Activated CD8-positive, alpha-beta T cell treated with anti-CD3 and anti-CD28 coated beads for 36 hours (primary cell): ENCODE data around the gene MPP4. TPM values are rescaled to one million over a fixed set of nuclear protein-coding genes. Genes with fewer than 3 reads are reported as not detected.

Experiments
- ATAC-seq: fragments of 200-7000 bp; cut with Tn5 transposase; one replicate; pipeline ENCODE4 v1.10.0; 2021; ENCODE audit warnings: mild to moderate bottlenecking, moderate library complexity
- CTCF ChIA-PET: fragments of 350-600 bp; sonication (Branson Sonifier 250); formaldehyde crosslinking; loops from one replicate; lab custom pipeline; 2021; ENCODE audit warnings: antibody characterized with exemption; lab: Charles Lee
- POLR2A ChIA-PET: fragments of 350-600 bp; sonication (Branson Sonifier 250); formaldehyde crosslinking; loops from one replicate; lab custom pipeline; 2021; ENCODE audit warnings: antibody characterized with exemption; lab: Charles Lee
- DNase-seq: peaks from one replicate; pipeline ENCODE4 v3.0.0-alpha.2; 2020
- H3K27ac Mint-ChIP-seq: one replicate; pipeline ENCODE4 v1.8.0; 2021; ENCODE audit warnings: mild to moderate bottlenecking, mixed read lengths
- H3K27me3 Mint-ChIP-seq: one replicate; pipeline ENCODE4 v1.8.0; 2021; ENCODE audit warnings: mixed read lengths
- H3K36me3 Mint-ChIP-seq: one replicate; pipeline ENCODE4 v1.8.0; 2021; ENCODE audit warnings: low read depth, mixed read lengths
- H3K4me1 Mint-ChIP-seq: one replicate; pipeline ENCODE4 v1.8.0; 2021; ENCODE audit warnings: low read depth, mixed read lengths
- H3K4me3 Mint-ChIP-seq: one replicate; pipeline ENCODE4 v1.8.0; 2021; ENCODE audit warnings: mild to moderate bottlenecking, moderate library complexity, mixed read lengths
- H3K9me3 Mint-ChIP-seq: one replicate; pipeline ENCODE4 v1.8.0; 2021; ENCODE audit warnings: mixed read lengths
- intact Hi-C: fragments of 100-400 bp; cut with micrococcal nuclease; formaldehyde crosslinking; loops from one replicate; pipeline ENCODE4 v1.10.0; 2022
- total RNA-seq, 2 experiments: library from RNA; stranded (reverse); gene quantifications; one replicate each; pipeline ENCODE4 v1.2.3, GENCODE V29; 2021
- TF ChIP-seq, protein P1 (sequence below): fragments of 200-600 bp; IDR thresholded peaks from one replicate; pipeline ENCODE4 v1.8.0; 2022; ENCODE audit warnings: antibody characterized with exemption, mild to moderate bottlenecking

MPP4 gene
- total RNA-seq, 2 experiments from 2014 or later = not detected

- Mint-ChIP-seq H3K27ac (peak overlapping the region; percentile 88), H3K4me1 (peaks cover 11% of the 10 kb centered on the region), H3K36me3 (peaks cover 2% of the 10 kb centered on the region), H3K27me3 (no peaks in the 10 kb centered on the region), H3K9me3 (no peaks in the 10 kb centered on the region), H3K4me3 (peak overlapping the region; percentile 82)
- CTCF ChIA-PET = interaction anchor here (1.4 kb wide), 1 partner anchor 139 kb away, joined by 4 read pairs; the partner anchor contains the start of gene ALS2
- intact Hi-C loops = loop anchor here (10.0 kb wide), 1 partner anchor 187 kb away; the partner anchor contains the start of genes STRADB and TRAK2
- peak; percentile 79 for DNase-seq
- POLR2A ChIA-PET = interaction anchor here (0.8 to 2.4 kb wide), 5 partner anchors 9 to 365 kb away, joined by 3 to 9 read pairs (median 3); partner anchors contain the start of genes STRADB and TRAK2
- ATAC-seq = peak; percentile 60
- TF ChIP-seq, protein P1, sequence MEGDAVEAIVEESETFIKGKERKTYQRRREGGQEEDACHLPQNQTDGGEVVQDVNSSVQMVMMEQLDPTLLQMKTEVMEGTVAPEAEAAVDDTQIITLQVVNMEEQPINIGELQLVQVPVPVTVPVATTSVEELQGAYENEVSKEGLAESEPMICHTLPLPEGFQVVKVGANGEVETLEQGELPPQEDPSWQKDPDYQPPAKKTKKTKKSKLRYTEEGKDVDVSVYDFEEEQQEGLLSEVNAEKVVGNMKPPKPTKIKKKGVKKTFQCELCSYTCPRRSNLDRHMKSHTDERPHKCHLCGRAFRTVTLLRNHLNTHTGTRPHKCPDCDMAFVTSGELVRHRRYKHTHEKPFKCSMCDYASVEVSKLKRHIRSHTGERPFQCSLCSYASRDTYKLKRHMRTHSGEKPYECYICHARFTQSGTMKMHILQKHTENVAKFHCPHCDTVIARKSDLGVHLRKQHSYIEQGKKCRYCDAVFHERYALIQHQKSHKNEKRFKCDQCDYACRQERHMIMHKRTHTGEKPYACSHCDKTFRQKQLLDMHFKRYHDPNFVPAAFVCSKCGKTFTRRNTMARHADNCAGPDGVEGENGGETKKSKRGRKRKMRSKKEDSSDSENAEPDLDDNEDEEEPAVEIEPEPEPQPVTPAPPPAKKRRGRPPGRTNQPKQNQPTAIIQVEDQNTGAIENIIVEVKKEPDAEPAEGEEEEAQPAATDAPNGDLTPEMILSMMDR = no peak
Measured at GRCh38 chr2:201642086-201642578, 56.3 kb downstream of the MPP4 start.

GRCh38 chr2:201639205-201639604, 59.2 kb downstream of the MPP4 start:
- ChIA-PET POLR2A (interaction anchor here (0.6 to 1.4 kb wide), 2 partner anchors 34 to 187 kb away, joined by 4 read pairs; partner anchors contain the start of genes STRADB and TRAK2), CTCF (no interaction called here)
- Mint-ChIP-seq H3K4me3 (no peak overlapping the region), H3K36me3 (peaks cover 8% of the 10 kb centered on the region), H3K27me3 (no peaks in the 10 kb centered on the region), H3K27ac (no peak overlapping the region), H3K4me1 (peaks cover 11% of the 10 kb centered on the region), H3K9me3 (no peaks in the 10 kb centered on the region)
- TF ChIP-seq, protein P1 = no peak
- DNase-seq (peak; percentile 10), ATAC-seq (peak; percentile 11)
- intact Hi-C loops = no loop called here

DNA sequence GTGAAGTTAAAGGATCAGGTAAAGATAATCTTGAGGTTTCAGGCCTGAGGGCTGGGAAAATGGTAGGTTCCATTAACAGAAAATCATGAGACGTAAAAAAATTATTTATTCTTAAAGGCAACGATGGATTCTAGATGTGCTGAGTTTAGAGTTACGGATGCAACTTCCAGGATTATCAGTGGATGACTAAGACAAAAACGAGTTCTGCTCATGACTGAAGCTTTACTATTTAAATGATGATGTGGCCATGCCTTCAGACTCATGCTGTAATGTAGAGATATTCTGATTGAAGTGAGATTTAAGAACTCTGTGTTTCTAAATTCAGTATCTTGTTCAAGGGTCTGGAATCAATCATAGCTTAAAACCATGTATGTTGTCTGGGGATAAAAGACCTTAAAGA, 60.1 kb downstream of the MPP4 start:
- intact Hi-C loops = no loop called here
- ATAC-seq (no peak), DNase-seq (no peak)
- ChIA-PET POLR2A (no interaction called here), CTCF (no interaction called here)
- no peak overlapping the region for H3K4me3 Mint-ChIP-seq
- TF ChIP-seq, protein P1 = no peak
- peaks cover 6% of the 10 kb centered on the region for H3K4me1 Mint-ChIP-seq
- H3K27ac Mint-ChIP-seq = no peak overlapping the region
- no peaks in the 10 kb centered on the region for H3K27me3 Mint-ChIP-seq
- peaks cover 13% of the 10 kb centered on the region for H3K36me3 Mint-ChIP-seq
- no peaks in the 10 kb centered on the region for H3K9me3 Mint-ChIP-seq

GRCh38 chr2:201633661-201634249, 64.7 kb downstream of the MPP4 start:
- CTCF ChIA-PET = no interaction called here
- TF ChIP-seq, protein P1 = no peak

DNA sequence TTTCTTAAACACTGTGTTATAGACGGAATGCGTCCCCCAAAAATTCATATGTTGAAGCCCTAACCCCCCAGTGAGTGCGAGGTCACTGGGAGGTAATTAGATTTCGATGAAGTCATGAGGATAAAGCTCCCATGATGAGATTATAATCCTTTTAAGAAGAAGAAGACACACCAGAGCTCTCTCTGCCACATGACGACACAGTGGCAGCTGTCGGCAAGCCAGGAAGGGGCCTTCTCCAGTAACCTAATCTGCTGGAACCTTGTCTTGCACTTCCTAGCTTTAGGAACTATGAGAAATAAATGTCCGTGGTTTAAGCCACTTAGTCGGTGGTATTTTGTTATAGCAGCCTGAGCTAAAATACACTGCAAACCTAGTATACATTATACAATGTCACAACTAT, 67.4 kb downstream of the MPP4 start:
- Mint-ChIP-seq H3K4me1 (no peaks in the 10 kb centered on the region), H3K9me3 (no peaks in the 10 kb centered on the region)
- no peak for ATAC-seq

More at GRCh38 chr2:201633661-201634249, 64.7 kb downstream of the MPP4 start:
- no peaks in the 10 kb centered on the region for H3K27me3 Mint-ChIP-seq
- POLR2A ChIA-PET = interaction anchor here (1.2 kb wide), 1 partner anchor 9 kb away, joined by 3 read pairs; the partner anchor contains the start of gene TMEM237
- no peaks in the 10 kb centered on the region for H3K9me3 Mint-ChIP-seq
- DNase-seq (no peak), ATAC-seq (no peak)
- intact Hi-C loops = no loop called here
- H3K4me1 Mint-ChIP-seq = no peaks in the 10 kb centered on the region
- peaks cover 23% of the 10 kb centered on the region for H3K36me3 Mint-ChIP-seq
- H3K27ac Mint-ChIP-seq = no peak overlapping the region
- H3K4me3 Mint-ChIP-seq = no peak overlapping the region

More for the DNA sequence above, 67.4 kb downstream of the MPP4 start:
- Mint-ChIP-seq H3K27ac (no peak overlapping the region), H3K36me3 (peaks cover 23% of the 10 kb centered on the region), H3K4me3 (no peak overlapping the region), H3K27me3 (no peaks in the 10 kb centered on the region)
- TF ChIP-seq, protein P1 = no peak
- intact Hi-C loops = no loop called here
- ChIA-PET POLR2A (interaction anchor here (0.9 to 1.2 kb wide), 2 partner anchors 11 to 180 kb away, joined by 3 read pairs; partner anchors contain the start of genes STRADB and TRAK2), CTCF (interaction anchor here (1.3 kb wide), 1 partner anchor 190 kb away, joined by 3 read pairs; no protein-coding TSS in a partner anchor)
- DNase-seq = no peak
